GM23338 (cell line): ENCODE measurements around the gene ZBED5.

Experiments used
- CREB1 ChIP-seq: fragments of 250-450 bp; sonication (Bioruptor Pico); IDR thresholded peaks from 2 replicates; pipeline ENCODE4 v1.5.0; 2020; ENCODE audit warnings: low read depth, mild to moderate bottlenecking, moderate library complexity
- ETS1 ChIP-seq: IDR thresholded peaks from 2 replicates; pipeline ENCODE4 v1.6.1; 2016; ENCODE audit warnings: antibody characterized with exemption
- EZH2 ChIP-seq: fragments of 200-600 bp; sonication (generic); IDR thresholded peaks from one replicate; pipeline ENCODE4 v1.8.0; 2017; ENCODE audit warnings: antibody characterized with exemption, mild to moderate bottlenecking, low read depth; ENCODE audit not compliant: unreplicated experiment
- EZH2phosphoT487 ChIP-seq: fragments of 200-600 bp; sonication (generic); IDR thresholded peaks from one replicate; pipeline ENCODE4 v1.8.1; 2018; ENCODE audit warnings: antibody characterized with exemption; ENCODE audit not compliant: unreplicated experiment
- NANOG ChIP-seq: IDR thresholded peaks from 2 replicates; pipeline ENCODE4 v1.6.1; 2016; ENCODE audit warnings: antibody characterized with exemption, borderline replicate concordance
- POLR2AphosphoS5 ChIP-seq: IDR thresholded peaks from 2 replicates; pipeline ENCODE4 v1.6.1; 2016; ENCODE audit warnings: antibody characterized with exemption, low read depth
- ZNF114 ChIP-seq: fragments of 250-450 bp; sonication (Bioruptor Pico); IDR thresholded peaks from 2 replicates; pipeline ENCODE4 v1.5.0; 2020; ENCODE audit warnings: mild to moderate bottlenecking, moderate library complexity
- ZNF331 ChIP-seq: fragments of 250-450 bp; sonication (Bioruptor Pico); IDR thresholded peaks from 2 replicates; pipeline ENCODE4 v1.5.0; 2020; ENCODE audit warnings: low read depth, mild to moderate bottlenecking, moderate library complexity
- TF ChIP-seq, protein P1 (sequence below), 2 experiments: fragments of 200-600 bp in 1 of 2; sonication (generic) in 1 of 2; conservative IDR thresholded peaks; 2 replicates each; pipeline versions ENCODE4 v1.5.1 to v1.6.1; 2016 to 2017; ENCODE audit warnings: antibody characterized with exemption in 2 of 2, low read depth in 2 of 2, mild to moderate bottlenecking in 2 of 2, moderate library complexity in 1 of 2
- TF ChIP-seq, protein P2 (sequence below): IDR thresholded peaks from one replicate; pipeline ENCODE4 v1.6.1; 2018; ENCODE audit warnings: antibody characterized with exemption; ENCODE audit not compliant: unreplicated experiment

DNA sequence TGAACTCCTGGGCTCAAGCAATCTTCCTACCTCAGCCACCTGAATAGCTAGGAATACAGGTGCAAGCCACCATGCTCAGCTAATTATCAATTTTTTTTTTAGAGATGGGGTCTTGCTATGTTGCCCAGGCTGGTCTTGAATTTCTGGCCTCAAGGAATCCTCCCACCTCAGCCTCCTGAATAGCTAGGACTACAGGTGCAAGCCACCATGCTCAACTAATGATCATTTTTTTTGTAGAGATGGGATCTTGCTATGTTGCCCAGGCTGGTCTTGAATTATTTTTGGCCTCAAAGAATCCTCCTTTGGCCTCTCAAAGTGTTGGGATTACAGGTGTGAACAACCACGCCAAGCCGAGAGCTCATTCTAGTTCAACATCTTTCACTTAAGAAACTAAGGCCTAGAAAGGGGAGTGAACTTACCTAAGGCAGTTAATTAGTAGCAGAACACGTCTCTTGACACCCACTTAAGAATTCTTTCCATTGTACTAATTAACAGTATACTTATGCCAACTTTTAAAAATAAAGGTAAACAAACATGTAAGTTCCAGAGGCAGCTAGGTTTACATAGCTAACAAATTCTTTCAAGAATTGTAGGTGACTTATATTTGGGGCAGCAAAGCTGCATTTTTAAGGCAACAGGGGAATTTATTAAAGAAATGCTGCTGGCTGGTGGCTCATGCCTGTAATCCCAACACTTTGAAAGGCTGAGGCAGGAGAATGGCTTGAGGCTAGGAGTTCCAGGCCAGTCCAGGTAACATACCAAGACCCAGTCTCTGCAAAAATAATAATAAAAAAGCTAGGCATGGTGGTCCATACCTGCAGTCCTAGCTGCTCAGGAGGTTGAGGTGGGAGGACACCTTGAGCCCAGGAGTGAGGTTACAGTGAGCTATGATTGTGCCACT lies 9.6 kb downstream of the ZBED5 start:
- TF ChIP-seq, protein P1, sequence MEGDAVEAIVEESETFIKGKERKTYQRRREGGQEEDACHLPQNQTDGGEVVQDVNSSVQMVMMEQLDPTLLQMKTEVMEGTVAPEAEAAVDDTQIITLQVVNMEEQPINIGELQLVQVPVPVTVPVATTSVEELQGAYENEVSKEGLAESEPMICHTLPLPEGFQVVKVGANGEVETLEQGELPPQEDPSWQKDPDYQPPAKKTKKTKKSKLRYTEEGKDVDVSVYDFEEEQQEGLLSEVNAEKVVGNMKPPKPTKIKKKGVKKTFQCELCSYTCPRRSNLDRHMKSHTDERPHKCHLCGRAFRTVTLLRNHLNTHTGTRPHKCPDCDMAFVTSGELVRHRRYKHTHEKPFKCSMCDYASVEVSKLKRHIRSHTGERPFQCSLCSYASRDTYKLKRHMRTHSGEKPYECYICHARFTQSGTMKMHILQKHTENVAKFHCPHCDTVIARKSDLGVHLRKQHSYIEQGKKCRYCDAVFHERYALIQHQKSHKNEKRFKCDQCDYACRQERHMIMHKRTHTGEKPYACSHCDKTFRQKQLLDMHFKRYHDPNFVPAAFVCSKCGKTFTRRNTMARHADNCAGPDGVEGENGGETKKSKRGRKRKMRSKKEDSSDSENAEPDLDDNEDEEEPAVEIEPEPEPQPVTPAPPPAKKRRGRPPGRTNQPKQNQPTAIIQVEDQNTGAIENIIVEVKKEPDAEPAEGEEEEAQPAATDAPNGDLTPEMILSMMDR (conservative IDR thresholded peaks at IDR 0.05; ENCODE audit: low read depth in 2 of 2), result no peak
- TF ChIP-seq EZH2 (no peak), NANOG (no peak), EZH2phosphoT487 (no peak), POLR2AphosphoS5 (no peak), ETS1 (no peak), ZNF331 (CRISPR knock-in tag) (no peak), CREB1 (CRISPR knock-in tag) (no peak), ZNF114 (CRISPR knock-in tag) (no peak)
- TF ChIP-seq, protein P2, sequence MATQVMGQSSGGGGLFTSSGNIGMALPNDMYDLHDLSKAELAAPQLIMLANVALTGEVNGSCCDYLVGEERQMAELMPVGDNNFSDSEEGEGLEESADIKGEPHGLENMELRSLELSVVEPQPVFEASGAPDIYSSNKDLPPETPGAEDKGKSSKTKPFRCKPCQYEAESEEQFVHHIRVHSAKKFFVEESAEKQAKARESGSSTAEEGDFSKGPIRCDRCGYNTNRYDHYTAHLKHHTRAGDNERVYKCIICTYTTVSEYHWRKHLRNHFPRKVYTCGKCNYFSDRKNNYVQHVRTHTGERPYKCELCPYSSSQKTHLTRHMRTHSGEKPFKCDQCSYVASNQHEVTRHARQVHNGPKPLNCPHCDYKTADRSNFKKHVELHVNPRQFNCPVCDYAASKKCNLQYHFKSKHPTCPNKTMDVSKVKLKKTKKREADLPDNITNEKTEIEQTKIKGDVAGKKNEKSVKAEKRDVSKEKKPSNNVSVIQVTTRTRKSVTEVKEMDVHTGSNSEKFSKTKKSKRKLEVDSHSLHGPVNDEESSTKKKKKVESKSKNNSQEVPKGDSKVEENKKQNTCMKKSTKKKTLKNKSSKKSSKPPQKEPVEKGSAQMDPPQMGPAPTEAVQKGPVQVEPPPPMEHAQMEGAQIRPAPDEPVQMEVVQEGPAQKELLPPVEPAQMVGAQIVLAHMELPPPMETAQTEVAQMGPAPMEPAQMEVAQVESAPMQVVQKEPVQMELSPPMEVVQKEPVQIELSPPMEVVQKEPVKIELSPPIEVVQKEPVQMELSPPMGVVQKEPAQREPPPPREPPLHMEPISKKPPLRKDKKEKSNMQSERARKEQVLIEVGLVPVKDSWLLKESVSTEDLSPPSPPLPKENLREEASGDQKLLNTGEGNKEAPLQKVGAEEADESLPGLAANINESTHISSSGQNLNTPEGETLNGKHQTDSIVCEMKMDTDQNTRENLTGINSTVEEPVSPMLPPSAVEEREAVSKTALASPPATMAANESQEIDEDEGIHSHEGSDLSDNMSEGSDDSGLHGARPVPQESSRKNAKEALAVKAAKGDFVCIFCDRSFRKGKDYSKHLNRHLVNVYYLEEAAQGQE, result no peak
